ENCODE measurements around the gene NRIP3.

DNA sequence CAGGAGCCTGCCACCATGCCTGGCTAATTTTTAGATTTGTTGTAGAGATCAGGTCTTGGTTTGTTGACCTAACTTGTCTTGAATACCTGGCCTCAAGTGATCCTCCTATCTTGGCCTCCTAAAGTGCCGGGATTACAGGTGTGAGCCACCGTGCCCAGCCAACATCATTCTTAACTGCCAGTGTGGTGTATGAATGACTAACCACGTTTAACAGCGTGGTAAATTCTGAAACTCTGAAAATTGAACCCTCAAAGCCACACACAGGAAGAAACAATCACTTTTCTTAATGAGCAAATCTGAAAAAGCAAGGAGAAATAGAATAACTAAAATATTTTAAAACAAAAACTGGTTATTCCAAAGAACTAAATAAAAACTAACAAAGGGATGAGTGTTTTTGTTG is 46.9 kb downstream of the NRIP3 start:
- no peak for TF ChIP-seq EZH2 (IDR thresholded peaks at IDR 0.05; ENCODE audit: low read length, unreplicated experiment)
- TF ChIP-seq, protein P1, sequence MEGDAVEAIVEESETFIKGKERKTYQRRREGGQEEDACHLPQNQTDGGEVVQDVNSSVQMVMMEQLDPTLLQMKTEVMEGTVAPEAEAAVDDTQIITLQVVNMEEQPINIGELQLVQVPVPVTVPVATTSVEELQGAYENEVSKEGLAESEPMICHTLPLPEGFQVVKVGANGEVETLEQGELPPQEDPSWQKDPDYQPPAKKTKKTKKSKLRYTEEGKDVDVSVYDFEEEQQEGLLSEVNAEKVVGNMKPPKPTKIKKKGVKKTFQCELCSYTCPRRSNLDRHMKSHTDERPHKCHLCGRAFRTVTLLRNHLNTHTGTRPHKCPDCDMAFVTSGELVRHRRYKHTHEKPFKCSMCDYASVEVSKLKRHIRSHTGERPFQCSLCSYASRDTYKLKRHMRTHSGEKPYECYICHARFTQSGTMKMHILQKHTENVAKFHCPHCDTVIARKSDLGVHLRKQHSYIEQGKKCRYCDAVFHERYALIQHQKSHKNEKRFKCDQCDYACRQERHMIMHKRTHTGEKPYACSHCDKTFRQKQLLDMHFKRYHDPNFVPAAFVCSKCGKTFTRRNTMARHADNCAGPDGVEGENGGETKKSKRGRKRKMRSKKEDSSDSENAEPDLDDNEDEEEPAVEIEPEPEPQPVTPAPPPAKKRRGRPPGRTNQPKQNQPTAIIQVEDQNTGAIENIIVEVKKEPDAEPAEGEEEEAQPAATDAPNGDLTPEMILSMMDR (conservative IDR thresholded peaks at IDR 0.05; ENCODE audit: low read depth, low read length), result no peak

All from PC-3 (cell line).